DOHH2 (cell line): Measurements from ENCODE around the gene GPC5.

Source experiments
- H3F3A ChIP-seq: fragments of 200-600 bp; sonication (generic), shearing (Covaris generic); 2 replicates; pipeline ENCODE4 v1.6.0; 2016; ENCODE audit warnings: antibody characterized with exemption, mild to moderate bottlenecking; ENCODE audit not compliant: control insufficient read depth, insufficient read depth
- H3K27ac ChIP-seq: fragments of 200-600 bp; sonication (generic); 2 replicates; pipeline ENCODE4 v1.5.1; 2014; ENCODE audit warnings: low read depth, mild to moderate bottlenecking, low read length, moderate library complexity
- H3K27me3 ChIP-seq: fragments of 200-600 bp; sonication (generic); 2 replicates; pipeline ENCODE4 v1.6.1; 2014; ENCODE audit warnings: mild to moderate bottlenecking, low read length, mixed read lengths; ENCODE audit not compliant: control insufficient read depth
- H3K36me3 ChIP-seq: fragments of 200-600 bp; sonication (generic); 2 replicates; pipeline ENCODE4 v1.6.1; 2014; ENCODE audit warnings: mild to moderate bottlenecking, low read length, moderate library complexity, mixed read lengths; ENCODE audit not compliant: control insufficient read depth
- H3K4me1 ChIP-seq: fragments of 200-600 bp; sonication (generic); 2 replicates; pipeline ENCODE4 v1.6.1; 2014; ENCODE audit warnings: mild to moderate bottlenecking, low read length, mixed read lengths; ENCODE audit not compliant: control insufficient read depth
- H3K4me2 ChIP-seq: fragments of 200-600 bp; sonication (generic); 2 replicates; pipeline ENCODE4 v1.6.0; 2014; ENCODE audit warnings: mild to moderate bottlenecking, low read length, moderate library complexity
- H3K4me3 ChIP-seq: fragments of 200-600 bp; sonication (generic); 2 replicates; pipeline ENCODE4 v1.5.1; 2014; ENCODE audit warnings: mild to moderate bottlenecking, low read length, mixed read lengths
- H3K79me2 ChIP-seq: fragments of 200-600 bp; sonication (generic); 2 replicates; pipeline ENCODE4 v1.6.1; 2014; ENCODE audit warnings: mild to moderate bottlenecking, low read length, mixed read lengths; ENCODE audit not compliant: control insufficient read depth
- H3K9me2 ChIP-seq: fragments of 200-600 bp; sonication (generic); replicated peaks from 2 replicates; pipeline ENCODE4 v1.6.1; 2014; ENCODE audit warnings: mild to moderate bottlenecking, low read length, mixed read lengths; ENCODE audit not compliant: control insufficient read depth
- H3K9me3 ChIP-seq: fragments of 200-600 bp; sonication (generic); 2 replicates; pipeline ENCODE4 v1.6.1; 2014; ENCODE audit warnings: antibody characterized with exemption, low read length, mixed read lengths; ENCODE audit not compliant: control insufficient read depth, insufficient read depth
- H4K20me1 ChIP-seq: fragments of 200-600 bp; sonication (generic); 2 replicates; pipeline ENCODE4 v1.6.0; 2014; ENCODE audit warnings: low read depth, mild to moderate bottlenecking, antibody characterized with exemption, low read length, moderate library complexity; ENCODE audit not compliant: control insufficient read depth, insufficient read depth
- CTCF ChIP-seq: fragments of 200-600 bp; sonication (generic); IDR thresholded peaks from one replicate; pipeline ENCODE4 v1.5.1; 2014; ENCODE audit warnings: antibody characterized with exemption, mild to moderate bottlenecking, low read depth, low read length; ENCODE audit not compliant: poor library complexity, severe bottlenecking
- EZH2phosphoT487 ChIP-seq: fragments of 200-600 bp; sonication (generic); IDR thresholded peaks from 2 replicates; pipeline ENCODE4 v1.6.1; 2017; ENCODE audit warnings: borderline replicate concordance, mild to moderate bottlenecking, antibody characterized with exemption, low read length, moderate library complexity, mixed read lengths

GPC5 gene

GRCh38 chr13:92560883-92561282, 1162.5 kb downstream of the GPC5 start:
- no peaks in the 10 kb centered on the region for H3F3A ChIP-seq
- H3K27ac ChIP-seq, result no peak overlapping the region
- no peaks in the 10 kb centered on the region for H3K9me2 ChIP-seq
- no peaks in the 10 kb centered on the region for H3K9me3 ChIP-seq
- H3K36me3 ChIP-seq, result no peaks in the 10 kb centered on the region
- H3K4me3 ChIP-seq, result no peak overlapping the region
- no peak for TF ChIP-seq EZH2phosphoT487
- TF ChIP-seq CTCF, result no peak
- H3K4me1 ChIP-seq, result no peaks in the 10 kb centered on the region
- no peaks in the 10 kb centered on the region for H3K79me2 ChIP-seq
- no peaks in the 10 kb centered on the region for H3K27me3 ChIP-seq
- H4K20me1 ChIP-seq, result no peaks in the 10 kb centered on the region
- H3K4me2 ChIP-seq, result no peak overlapping the region

GRCh38 chr13:92564942-92565341, 1166.5 kb downstream of the GPC5 start:
- TF ChIP-seq EZH2phosphoT487 (no peak), CTCF (no peak)
- no peaks in the 10 kb centered on the region for H3K36me3 ChIP-seq
- no peaks in the 10 kb centered on the region for H3F3A ChIP-seq
- no peaks in the 10 kb centered on the region for H3K4me1 ChIP-seq
- no peaks in the 10 kb centered on the region for H3K27me3 ChIP-seq
- H4K20me1 ChIP-seq, result no peaks in the 10 kb centered on the region
- H3K27ac ChIP-seq, result no peak overlapping the region
- H3K9me2 ChIP-seq, result no peaks in the 10 kb centered on the region
- no peak overlapping the region for H3K4me2 ChIP-seq
- no peaks in the 10 kb centered on the region for H3K79me2 ChIP-seq
- no peaks in the 10 kb centered on the region for H3K9me3 ChIP-seq
- H3K4me3 ChIP-seq, result no peak overlapping the region

- no peak for TF ChIP-seq CTCF
- no peak for TF ChIP-seq EZH2phosphoT487
- no peaks in the 10 kb centered on the region for H3K9me2 ChIP-seq
- no peaks in the 10 kb centered on the region for H4K20me1 ChIP-seq
- no peak overlapping the region for H3K27ac ChIP-seq
- H3K4me3 ChIP-seq, result no peak overlapping the region
- no peaks in the 10 kb centered on the region for H3F3A ChIP-seq
- H3K9me3 ChIP-seq, result no peaks in the 10 kb centered on the region
- H3K36me3 ChIP-seq, result no peaks in the 10 kb centered on the region
- no peak overlapping the region for H3K4me2 ChIP-seq
- H3K27me3 ChIP-seq, result no peaks in the 10 kb centered on the region
- no peaks in the 10 kb centered on the region for H3K79me2 ChIP-seq
- H3K4me1 ChIP-seq, result no peaks in the 10 kb centered on the region
These were observed 1168.3 kb downstream of the GPC5 start for GRCh38 chr13:92566767-92567166.

GRCh38 chr13:92572190-92572589, 1173.8 kb downstream of the GPC5 start:
- Histone ChIP-seq H3F3A (no peaks in the 10 kb centered on the region), H3K4me2 (no peak overlapping the region), H3K9me2 (no peaks in the 10 kb centered on the region), H3K36me3 (no peaks in the 10 kb centered on the region), H3K79me2 (no peaks in the 10 kb centered on the region), H4K20me1 (no peaks in the 10 kb centered on the region), H3K4me1 (no peaks in the 10 kb centered on the region), H3K27me3 (no peaks in the 10 kb centered on the region), H3K4me3 (no peak overlapping the region), H3K27ac (no peak overlapping the region), H3K9me3 (no peaks in the 10 kb centered on the region)
- TF ChIP-seq CTCF, result no peak
- TF ChIP-seq EZH2phosphoT487, result no peak
